Liver (tissue), 9 donors: Measurements from ENCODE around the gene SLC7A10. TPM values are rescaled to one million over a fixed set of nuclear protein-coding genes. Genes with fewer than 3 reads are reported as not detected.

Experiments used
- DNase-seq: peaks from one replicate; pipeline ENCODE4 v3.0.0-alpha.2; 2017; ENCODE audit warnings: low spot score
- H3K27ac ChIP-seq, 2 donors: one replicate each; pipeline ENCODE4 v1.7.0; 2013; ENCODE audit warnings: inconsistent platforms in 2 of 2, low read length in 2 of 2, control low read depth in 1 of 2, low read depth in 1 of 2, mild to moderate bottlenecking in 1 of 2
- H3K27me3 ChIP-seq, 4 donors: one replicate each; pipeline versions ENCODE4 v1.6.1 to v1.7.0; 2013; ENCODE audit warnings: low read length in 3 of 4, inconsistent platforms in 1 of 4, mild to moderate bottlenecking in 1 of 4, moderate library complexity in 1 of 4; ENCODE audit not compliant: control insufficient read depth in 4 of 4, insufficient read depth in 4 of 4
- H3K36me3 ChIP-seq, 4 donors: one replicate each; pipeline versions ENCODE4 v1.6.1 to v1.7.0; 2013; ENCODE audit warnings: low read length in 3 of 4, mild to moderate bottlenecking in 3 of 4, low read depth in 1 of 4, moderate library complexity in 1 of 4; ENCODE audit not compliant: control insufficient read depth in 4 of 4, insufficient read depth in 3 of 4
- H3K4me1 ChIP-seq, 4 donors: one replicate each; pipeline versions ENCODE4 v1.6.1 to v1.7.0; 2013; ENCODE audit warnings: low read length in 3 of 4, mild to moderate bottlenecking in 3 of 4, moderate library complexity in 1 of 4; ENCODE audit not compliant: control insufficient read depth in 4 of 4, insufficient read depth in 4 of 4
- H3K4me3 ChIP-seq, 3 donors: one replicate each; pipeline versions ENCODE4 v1.6.1 to v1.7.0; 2013; ENCODE audit warnings: low read length in 3 of 3, control low read depth in 1 of 3, low read depth in 1 of 3, mild to moderate bottlenecking in 1 of 3
- H3K9ac ChIP-seq, 2 donors: one replicate each; pipeline ENCODE4 v1.7.0; 2013; ENCODE audit warnings: low read length in 2 of 2, mild to moderate bottlenecking in 2 of 2, moderate library complexity in 2 of 2, control low read depth in 1 of 2, low read depth in 1 of 2
- H3K9me3 ChIP-seq, 4 donors: one replicate each; pipeline versions ENCODE4 v1.6.1 to v1.7.0; 2013; ENCODE audit warnings: low read length in 3 of 4; ENCODE audit not compliant: control insufficient read depth in 4 of 4
- ATF3 ChIP-seq: IDR thresholded peaks from 2 replicates; pipeline ENCODE4 v1.6.1; 2016; ENCODE audit warnings: antibody characterized with exemption
- EGR1 ChIP-seq, 2 donors: IDR thresholded peaks; 2 replicates each; pipeline ENCODE4 v1.6.1; 2016 to 2018; ENCODE audit warnings: antibody characterized with exemption in 2 of 2, low read depth in 2 of 2
- FOXA1 ChIP-seq: IDR thresholded peaks from 2 replicates; pipeline ENCODE4 v1.6.1; 2016; ENCODE audit warnings: antibody characterized with exemption
- FOXA2 ChIP-seq: IDR thresholded peaks from 2 replicates; pipeline ENCODE4 v1.6.1; 2016; ENCODE audit warnings: antibody characterized with exemption
- GABPA ChIP-seq, 2 donors: IDR thresholded peaks in 1 of 2; conservative IDR thresholded peaks in 1 of 2; 2 replicates each; pipeline ENCODE4 v1.6.1; 2016; ENCODE audit warnings: antibody characterized with exemption in 2 of 2, mild to moderate bottlenecking in 1 of 2, moderate library complexity in 1 of 2
- HNF4A ChIP-seq, 2 donors: conservative IDR thresholded peaks; 2 replicates each; pipeline ENCODE4 v1.6.1; 2016; ENCODE audit warnings: antibody characterized with exemption in 2 of 2, mild to moderate bottlenecking in 2 of 2
- HNF4G ChIP-seq: IDR thresholded peaks from 2 replicates; pipeline ENCODE4 v1.6.1; 2016; ENCODE audit warnings: antibody characterized with exemption
- JUND ChIP-seq, 2 donors: IDR thresholded peaks; 2 replicates each; pipeline ENCODE4 v1.6.1; 2016; ENCODE audit warnings: antibody characterized with exemption in 2 of 2
- MAX ChIP-seq: IDR thresholded peaks from 2 replicates; pipeline ENCODE4 v1.6.1; 2016; ENCODE audit warnings: antibody characterized with exemption
- NR2F2 ChIP-seq: IDR thresholded peaks from 2 replicates; pipeline ENCODE4 v1.6.1; 2016; ENCODE audit warnings: antibody characterized with exemption
- REST ChIP-seq: IDR thresholded peaks from 2 replicates; pipeline ENCODE4 v1.6.1; 2016; ENCODE audit warnings: antibody characterized with exemption, mild to moderate bottlenecking
- RXRA ChIP-seq, 2 donors: IDR thresholded peaks; 2 replicates each; pipeline ENCODE4 v1.6.1; 2017 to 2018; ENCODE audit warnings: antibody characterized with exemption in 2 of 2, mild to moderate bottlenecking in 1 of 2
- SP1 ChIP-seq: IDR thresholded peaks from 2 replicates; pipeline ENCODE4 v1.6.1; 2018; ENCODE audit warnings: antibody characterized with exemption, mild to moderate bottlenecking
- TAF1 ChIP-seq: conservative IDR thresholded peaks from 2 replicates; pipeline ENCODE4 v1.6.1; 2016; ENCODE audit warnings: antibody characterized with exemption, mild to moderate bottlenecking
- YY1 ChIP-seq: IDR thresholded peaks from 2 replicates; pipeline ENCODE4 v1.6.1; 2016; ENCODE audit warnings: antibody characterized with exemption, mild to moderate bottlenecking
- WGBS: extraction: QIAGEN DNeasy Blood & Tissue Kit; methylation state at CpG from one replicate; pipeline ENCODE4 v1.1.7; 2013; 5-methylcytosine and 5-hydroxymethylcytosine counted together
- polyA plus RNA-seq, 2 donors: library from polyadenylated mRNA; stranded (reverse) in 1 of 2; unstranded in 1 of 2; fragments of 200-250 nt in 1 of 2; fragments of >200 nt in 1 of 2; fragmentation: Nextera tagmentation in 1 of 2; extraction: Ambion mirVana in 1 of 2; gene quantifications; one replicate each; pipeline versions ENCODE4 v1.2.1 to v1.2.3, GENCODE V29; 2013 to 2015
- total RNA-seq, 2 donors: library from RNA; depleted of rRNA; stranded (reverse); fragments of >200 nt; gene quantifications; one replicate each; pipeline ENCODE4 v1.2.3, GENCODE V29; 2014
- TF ChIP-seq, protein P1 (sequence below): IDR thresholded peaks from 2 replicates; pipeline ENCODE4 v1.6.1; 2016; ENCODE audit warnings: antibody characterized with exemption
- TF ChIP-seq, protein P2 (sequence below): fragments of 150-350 bp; IDR thresholded peaks from 2 replicates; pipeline ENCODE4 v1.5.1; 2017; ENCODE audit warnings: improper control_type of control experiment, low read depth, low read length; ENCODE audit not compliant: missing input control
- donor health status: healthy.
- donor health status: healthy.
- donor health status: healthy.
- donor health status: healthy.
- donor health status: healthy.

The SLC7A10 gene
- total and polyA plus RNA-seq, 4 donors: not detected

DNA sequence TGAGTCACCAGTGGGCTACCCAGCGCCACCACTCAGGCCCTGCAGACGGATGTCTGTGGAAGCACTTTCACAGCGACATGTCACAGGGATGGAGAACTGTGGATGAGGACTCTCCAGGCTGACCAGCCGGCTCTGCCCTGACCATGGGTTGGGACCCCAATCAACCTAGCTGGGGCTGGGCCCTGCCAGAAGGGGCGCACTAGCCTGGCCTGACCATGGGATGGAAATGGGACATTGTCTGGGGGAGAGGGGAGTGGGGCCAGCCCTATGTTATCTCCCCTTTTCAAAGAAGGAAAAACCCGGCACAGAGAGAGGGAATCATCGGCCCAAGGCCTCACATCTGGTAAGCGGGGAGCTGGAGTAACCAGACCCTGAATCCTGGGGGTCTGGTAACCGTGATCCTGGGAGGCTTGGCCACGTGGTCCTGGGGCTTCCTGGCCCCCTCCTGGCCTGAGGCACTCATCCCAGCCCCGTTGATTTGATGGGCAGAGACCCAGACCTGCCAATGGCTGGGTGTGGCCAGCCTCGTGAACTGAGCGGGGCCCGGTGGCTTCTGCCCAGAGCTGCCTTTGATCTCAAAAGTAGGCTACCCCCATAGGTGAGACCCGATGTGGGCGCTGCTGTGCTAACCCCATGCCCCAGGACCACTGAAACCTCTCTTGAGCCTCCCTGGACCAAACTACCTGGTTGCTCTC lies 11.2 kb upstream of the SLC7A10 start:
- H3K4me3 ChIP-seq: no peak overlapping the region
- no peak overlapping the region for H3K27ac ChIP-seq
- H3K9ac ChIP-seq: no peak overlapping the region
- TF ChIP-seq TAF1: no peak
- TF ChIP-seq JUND (IDR thresholded peaks at IDR 0.05): no peak
- TF ChIP-seq REST: no peak
- no peak for TF ChIP-seq NR2F2
- no peak for TF ChIP-seq FOXA1
- no peak for TF ChIP-seq FOXA2
- TF ChIP-seq, protein P1, sequence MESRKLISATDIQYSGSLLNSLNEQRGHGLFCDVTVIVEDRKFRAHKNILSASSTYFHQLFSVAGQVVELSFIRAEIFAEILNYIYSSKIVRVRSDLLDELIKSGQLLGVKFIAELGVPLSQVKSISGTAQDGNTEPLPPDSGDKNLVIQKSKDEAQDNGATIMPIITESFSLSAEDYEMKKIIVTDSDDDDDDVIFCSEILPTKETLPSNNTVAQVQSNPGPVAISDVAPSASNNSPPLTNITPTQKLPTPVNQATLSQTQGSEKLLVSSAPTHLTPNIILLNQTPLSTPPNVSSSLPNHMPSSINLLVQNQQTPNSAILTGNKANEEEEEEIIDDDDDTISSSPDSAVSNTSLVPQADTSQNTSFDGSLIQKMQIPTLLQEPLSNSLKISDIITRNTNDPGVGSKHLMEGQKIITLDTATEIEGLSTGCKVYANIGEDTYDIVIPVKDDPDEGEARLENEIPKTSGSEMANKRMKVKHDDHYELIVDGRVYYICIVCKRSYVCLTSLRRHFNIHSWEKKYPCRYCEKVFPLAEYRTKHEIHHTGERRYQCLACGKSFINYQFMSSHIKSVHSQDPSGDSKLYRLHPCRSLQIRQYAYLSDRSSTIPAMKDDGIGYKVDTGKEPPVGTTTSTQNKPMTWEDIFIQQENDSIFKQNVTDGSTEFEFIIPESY: no peak
- TF ChIP-seq GABPA (IDR thresholded peaks at IDR 0.05 in 1 of 2, conservative IDR thresholded peaks at IDR 0.05 in 1 of 2): no peak
- TF ChIP-seq HNF4A (conservative IDR thresholded peaks at IDR 0.05): no peak
- no peak for TF ChIP-seq SP1
- TF ChIP-seq ATF3: no peak
- no peak for TF ChIP-seq MAX
- no peak for TF ChIP-seq HNF4G
- TF ChIP-seq YY1: no peak
- TF ChIP-seq EGR1 (IDR thresholded peaks at IDR 0.05; ENCODE audit: low read depth in 2 of 2): no peak
- TF ChIP-seq, protein P2, sequence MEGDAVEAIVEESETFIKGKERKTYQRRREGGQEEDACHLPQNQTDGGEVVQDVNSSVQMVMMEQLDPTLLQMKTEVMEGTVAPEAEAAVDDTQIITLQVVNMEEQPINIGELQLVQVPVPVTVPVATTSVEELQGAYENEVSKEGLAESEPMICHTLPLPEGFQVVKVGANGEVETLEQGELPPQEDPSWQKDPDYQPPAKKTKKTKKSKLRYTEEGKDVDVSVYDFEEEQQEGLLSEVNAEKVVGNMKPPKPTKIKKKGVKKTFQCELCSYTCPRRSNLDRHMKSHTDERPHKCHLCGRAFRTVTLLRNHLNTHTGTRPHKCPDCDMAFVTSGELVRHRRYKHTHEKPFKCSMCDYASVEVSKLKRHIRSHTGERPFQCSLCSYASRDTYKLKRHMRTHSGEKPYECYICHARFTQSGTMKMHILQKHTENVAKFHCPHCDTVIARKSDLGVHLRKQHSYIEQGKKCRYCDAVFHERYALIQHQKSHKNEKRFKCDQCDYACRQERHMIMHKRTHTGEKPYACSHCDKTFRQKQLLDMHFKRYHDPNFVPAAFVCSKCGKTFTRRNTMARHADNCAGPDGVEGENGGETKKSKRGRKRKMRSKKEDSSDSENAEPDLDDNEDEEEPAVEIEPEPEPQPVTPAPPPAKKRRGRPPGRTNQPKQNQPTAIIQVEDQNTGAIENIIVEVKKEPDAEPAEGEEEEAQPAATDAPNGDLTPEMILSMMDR: no peak
- no peak for TF ChIP-seq RXRA (IDR thresholded peaks at IDR 0.05)
- no peaks in the 10 kb centered on the region for H3K27me3 ChIP-seq
- H3K9me3 ChIP-seq: no peaks in the 10 kb centered on the region
- H3K4me1 ChIP-seq: peaks cover 8 to 31% (median 17%) of the 10 kb centered on the region in 4 donors
- no peak for DNase-seq
- no peaks in the 10 kb centered on the region for H3K36me3 ChIP-seq
- 87% methylated on average over 16 of the region's 16 CpGs for WGBS
